ENCODE data around the gene SLC43A1.

Gene SLC43A1

DNA sequence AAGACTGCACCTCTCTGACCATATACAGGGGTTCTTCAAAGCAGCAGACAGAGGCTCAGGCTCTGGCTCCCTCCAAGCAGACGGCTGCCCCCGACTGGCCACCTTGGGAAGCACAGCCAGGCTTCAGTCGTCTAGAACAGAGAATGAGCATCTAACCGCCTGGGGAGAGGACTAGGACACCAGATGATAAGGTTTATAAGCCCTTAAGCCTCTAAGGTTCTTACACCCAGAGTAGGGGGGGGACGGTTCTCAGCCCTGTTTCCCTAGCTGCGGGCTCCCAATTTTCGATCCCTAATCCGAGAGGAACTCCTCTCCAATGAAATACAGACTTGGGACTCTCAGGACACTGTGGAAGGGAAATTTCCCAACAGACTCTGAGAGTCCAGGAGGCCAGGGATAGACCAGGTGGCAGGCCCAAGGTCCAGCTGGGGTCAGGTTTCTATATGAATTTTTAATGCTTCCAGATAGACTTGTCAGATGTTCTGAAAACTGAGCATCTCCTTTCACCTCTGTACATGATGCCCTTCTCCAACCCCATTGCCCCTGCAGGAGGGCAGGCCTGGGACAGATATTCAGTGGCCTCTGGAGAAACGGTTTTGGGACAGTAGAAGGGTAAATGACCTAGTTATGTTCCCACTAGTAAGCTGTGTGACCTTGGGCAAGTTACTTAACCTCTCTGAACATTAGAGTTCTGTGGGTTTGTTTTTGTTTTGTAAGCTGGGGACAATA, 34.9 kb downstream of the SLC43A1 start:
- in situ Hi-C loops (cut with MboI; ENCODE audit: low sequenced_read_pairs): no loop called here

- in situ Hi-C loops (cut with MboI; ENCODE audit: low sequenced_read_pairs): no loop called here
Measured at GRCh38 chr11:57479911-57480310, 35.6 kb downstream of the SLC43A1 start.

DNA sequence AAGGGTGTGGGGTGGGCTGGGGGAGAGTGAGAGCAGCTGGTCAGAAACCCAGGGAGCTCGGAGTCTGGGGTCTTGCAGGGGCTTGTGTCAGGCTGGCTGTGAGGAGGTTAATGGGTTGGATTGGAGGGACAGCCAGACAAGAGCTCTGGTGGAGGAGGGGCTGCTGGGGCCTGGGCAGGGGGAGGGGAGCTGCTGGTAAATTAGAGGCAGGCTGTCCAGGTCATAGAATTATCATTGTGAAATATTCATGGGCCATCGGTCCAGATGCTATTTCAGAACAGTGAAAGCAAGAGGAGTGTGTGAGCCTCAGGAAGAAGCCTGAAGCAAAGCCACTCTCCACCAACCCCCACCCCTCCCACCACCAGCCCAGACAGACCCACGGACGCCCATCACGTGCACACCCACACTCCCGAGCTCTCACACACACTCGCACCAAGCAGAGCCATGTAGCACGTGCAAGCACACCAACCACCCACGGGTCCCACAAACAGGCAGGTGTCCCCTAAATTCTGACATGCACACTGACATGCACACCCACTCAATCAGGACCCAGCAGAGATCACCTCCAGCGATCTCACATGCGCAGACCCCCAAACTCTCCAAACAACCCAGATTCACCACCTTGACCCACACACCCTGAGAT, 36.4 kb downstream of the SLC43A1 start:
- in situ Hi-C loops (cut with MboI; ENCODE audit: low sequenced_read_pairs): no loop called here

DNA sequence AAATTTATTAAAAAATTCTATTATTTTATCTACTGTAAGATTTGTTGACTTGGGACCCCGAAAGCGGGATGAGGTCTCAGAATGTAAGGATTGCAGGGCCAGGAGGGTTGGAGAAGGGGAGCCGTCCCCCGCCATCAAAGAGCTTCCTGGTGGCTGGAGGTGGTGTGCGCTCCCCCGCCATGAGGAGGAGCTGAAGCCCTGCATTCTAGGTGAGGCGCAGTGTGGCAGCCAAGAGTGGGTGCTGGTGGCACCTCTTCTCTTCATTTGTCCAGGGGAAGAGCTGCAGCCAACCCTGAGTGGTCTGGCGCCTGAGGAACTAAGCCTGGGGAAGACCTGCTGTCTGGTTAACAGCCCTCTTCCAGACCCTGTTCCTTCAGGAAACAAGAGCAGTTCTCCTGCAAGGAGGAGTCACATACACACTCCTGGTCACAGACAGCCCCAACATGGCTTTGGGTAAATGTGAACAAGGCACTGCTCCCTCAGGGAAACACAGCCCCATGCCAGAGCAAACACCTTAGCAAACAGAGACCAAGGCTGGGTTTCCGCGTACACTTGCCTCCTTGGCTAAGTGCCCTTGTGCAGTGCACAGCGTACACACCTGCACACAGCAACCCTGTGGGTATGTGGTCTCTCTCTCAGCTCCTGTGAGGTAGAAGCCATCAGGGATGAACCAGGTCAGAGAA, 37.9 kb downstream of the SLC43A1 start:
- in situ Hi-C loops (cut with MboI; ENCODE audit: low sequenced_read_pairs): no loop called here

DNA sequence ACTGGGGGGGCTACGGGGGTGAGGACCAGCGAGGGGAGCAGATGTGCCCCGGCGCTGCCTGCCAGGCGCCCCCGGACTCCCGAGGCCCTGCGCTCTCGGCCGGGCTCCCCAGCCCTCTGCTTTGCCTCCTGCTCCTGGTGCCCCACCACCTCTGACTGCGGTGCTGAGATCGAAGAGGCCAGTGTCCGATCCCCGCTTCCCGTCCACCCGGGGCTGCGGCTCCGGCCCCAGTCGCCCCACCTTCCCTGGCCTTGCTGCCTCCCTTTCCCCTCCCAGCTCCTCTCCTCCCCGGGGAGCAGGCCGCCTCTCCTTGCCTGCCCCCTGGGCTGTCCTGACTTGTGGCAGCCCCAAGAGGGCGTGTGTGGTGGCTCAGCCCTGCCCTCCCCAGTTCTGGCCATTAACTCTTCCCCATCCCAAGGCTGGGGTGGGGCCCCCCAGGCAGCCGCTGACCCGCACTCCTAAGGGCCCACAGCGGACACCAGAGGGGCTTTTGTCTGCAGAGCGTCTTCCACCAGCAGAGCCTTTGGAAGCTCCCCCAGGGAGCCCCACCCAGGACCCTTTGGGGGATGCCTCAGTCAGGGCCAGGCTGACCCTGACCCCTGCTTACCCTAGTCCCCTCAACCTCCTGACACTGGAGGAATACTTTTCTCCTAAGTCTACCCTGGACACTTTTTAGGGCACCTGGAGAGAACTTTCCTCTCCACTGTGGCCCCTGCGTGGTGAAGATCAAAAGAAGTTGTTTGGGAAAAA, 38.6 kb downstream of the SLC43A1 start:
- in situ Hi-C loops (cut with MboI; ENCODE audit: low sequenced_read_pairs): no loop called here

DNA sequence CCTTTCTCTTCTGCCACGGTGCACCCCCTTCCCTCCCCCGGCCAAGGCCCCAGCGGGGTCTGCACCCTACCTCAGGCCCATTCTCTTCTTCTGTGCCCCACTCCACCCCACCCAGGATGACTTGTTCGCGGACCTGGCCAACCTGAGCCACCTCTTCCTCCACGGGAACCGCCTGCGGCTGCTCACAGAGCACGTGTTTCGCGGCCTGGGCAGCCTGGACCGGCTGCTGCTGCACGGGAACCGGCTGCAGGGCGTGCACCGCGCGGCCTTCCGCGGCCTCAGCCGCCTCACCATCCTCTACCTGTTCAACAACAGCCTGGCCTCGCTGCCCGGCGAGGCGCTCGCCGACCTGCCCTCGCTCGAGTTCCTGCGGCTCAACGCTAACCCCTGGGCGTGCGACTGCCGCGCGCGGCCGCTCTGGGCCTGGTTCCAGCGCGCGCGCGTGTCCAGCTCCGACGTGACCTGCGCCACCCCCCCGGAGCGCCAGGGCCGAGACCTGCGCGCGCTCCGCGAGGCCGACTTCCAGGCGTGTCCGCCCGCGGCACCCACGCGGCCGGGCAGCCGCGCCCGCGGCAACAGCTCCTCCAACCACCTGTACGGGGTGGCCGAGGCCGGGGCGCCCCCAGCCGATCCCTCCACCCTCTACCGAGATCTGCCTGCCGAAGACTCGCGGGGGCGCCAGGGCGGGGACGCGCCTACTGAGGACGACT, 39.3 kb downstream of the SLC43A1 start:
- in situ Hi-C loops (cut with MboI; ENCODE audit: low sequenced_read_pairs): no loop called here

DNA sequence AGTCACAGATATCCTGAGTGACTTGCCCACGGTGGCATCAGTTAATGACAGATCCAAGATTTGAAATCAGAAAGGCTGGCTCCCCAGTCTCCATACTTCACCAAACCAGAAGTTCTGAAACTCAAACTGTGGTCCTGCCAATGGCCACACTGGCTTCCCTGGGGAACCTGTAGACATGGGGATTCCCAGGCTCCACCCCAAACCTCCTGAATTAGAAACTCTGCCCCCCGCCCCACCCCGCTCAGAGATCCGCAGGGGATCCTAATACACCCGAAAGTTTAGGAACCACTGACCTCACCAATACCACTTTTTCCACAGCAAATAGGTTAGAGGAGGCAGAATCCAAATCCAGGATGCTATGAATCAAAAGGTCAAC, 39.8 kb downstream of the SLC43A1 start:
- in situ Hi-C loops (cut with MboI; ENCODE audit: low sequenced_read_pairs): no loop called here

DNA sequence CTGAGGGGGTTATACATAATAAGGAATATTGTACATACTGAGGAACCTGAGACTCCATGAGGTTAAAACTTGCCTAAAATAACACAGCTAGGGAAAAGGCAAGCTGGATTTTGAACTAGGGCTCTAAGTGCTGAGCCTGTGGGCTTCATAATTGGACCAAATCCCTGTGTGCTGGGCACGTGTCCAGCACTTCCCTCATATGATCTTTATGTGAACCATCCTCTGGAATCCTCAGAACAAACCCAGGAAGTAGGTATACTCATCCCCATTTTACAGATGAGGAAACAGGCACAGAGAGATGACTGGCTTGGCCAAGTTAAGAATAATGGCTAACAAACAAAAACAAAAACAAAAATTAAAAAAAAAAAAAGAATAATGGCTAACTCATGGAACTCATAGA, 40.3 kb downstream of the SLC43A1 start:
- in situ Hi-C loops (cut with MboI; ENCODE audit: low sequenced_read_pairs): no loop called here

- in situ Hi-C loops (cut with MboI; ENCODE audit: low sequenced_read_pairs): no loop called here
Measured at GRCh38 chr11:57474803-57475115, 40.7 kb downstream of the SLC43A1 start.

DNA sequence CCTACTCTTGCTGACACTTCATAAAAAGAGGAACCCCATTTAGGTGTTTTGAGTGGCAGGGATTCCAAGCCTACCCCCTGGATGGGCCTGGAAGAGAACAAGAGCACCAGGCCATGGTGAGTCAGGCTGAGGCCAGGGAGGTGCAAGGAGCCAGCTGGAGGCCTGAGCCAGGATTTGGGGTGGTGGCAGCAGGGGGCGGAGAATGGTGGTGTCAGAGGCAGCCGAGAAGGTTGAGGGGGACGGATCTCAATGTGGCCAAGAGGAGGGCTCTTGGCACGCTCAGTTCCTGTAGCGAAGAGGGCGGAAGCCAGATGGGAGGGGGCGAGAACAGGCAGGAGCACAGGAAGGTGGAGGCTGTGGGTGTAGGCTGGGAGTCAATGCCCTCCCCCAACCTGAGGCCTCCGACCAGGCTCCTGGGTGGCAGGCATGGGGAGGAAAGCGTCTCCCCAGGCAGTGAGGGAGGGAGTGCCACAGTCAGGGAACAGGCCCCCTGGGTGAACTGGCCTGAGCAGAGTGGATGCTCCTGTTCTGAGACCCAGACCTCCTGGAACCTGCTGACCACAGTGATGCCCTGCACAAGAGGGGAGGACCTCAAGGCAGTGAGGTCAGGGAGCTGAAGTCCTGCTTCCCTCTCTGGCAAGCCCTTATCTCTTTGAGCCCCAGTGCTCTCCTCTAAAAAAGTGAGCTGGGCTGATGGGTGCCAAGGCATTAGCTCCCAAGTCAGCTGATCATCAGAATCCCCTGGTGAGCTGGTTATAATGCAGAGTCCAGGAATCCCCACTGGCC, 41.3 kb downstream of the SLC43A1 start:
- in situ Hi-C loops (cut with MboI; ENCODE audit: low sequenced_read_pairs): no loop called here

GRCh38 chr11:57473285-57473841, 42.1 kb downstream of the SLC43A1 start:
- in situ Hi-C loops (cut with MboI; ENCODE audit: low sequenced_read_pairs): no loop called here

GRCh38 chr11:57471496-57471895, 44.0 kb downstream of the SLC43A1 start:
- in situ Hi-C loops (cut with MboI; ENCODE audit: low sequenced_read_pairs): no loop called here

GRCh38 chr11:57469268-57469667, 46.2 kb downstream of the SLC43A1 start:
- in situ Hi-C loops (cut with MboI; ENCODE audit: low sequenced_read_pairs): no loop called here

DNA sequence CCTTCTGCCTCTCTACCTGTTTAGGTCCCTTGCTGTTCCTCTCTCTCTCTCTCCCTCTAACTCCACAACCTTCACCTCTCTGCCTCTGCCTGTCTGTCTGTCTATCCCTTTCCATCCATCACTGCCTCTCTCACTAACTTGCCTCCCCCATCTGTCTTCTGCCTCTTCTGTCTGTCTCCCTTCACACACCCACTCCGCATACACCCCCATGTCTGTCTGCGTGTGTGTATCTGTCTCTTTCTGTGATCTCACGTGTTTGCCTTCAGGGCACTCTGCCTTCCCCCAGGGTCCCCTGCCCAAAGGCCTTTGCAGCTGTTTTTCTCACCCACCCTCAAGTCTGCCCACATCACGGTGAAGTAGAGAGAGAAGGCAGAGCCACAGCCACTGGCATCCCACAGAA, 47.2 kb downstream of the SLC43A1 start:
- in situ Hi-C loops (cut with MboI; ENCODE audit: low sequenced_read_pairs): no loop called here

- in situ Hi-C loops (cut with MboI; ENCODE audit: low sequenced_read_pairs): no loop called here
Measured at GRCh38 chr11:57467508-57468157, 47.9 kb downstream of the SLC43A1 start.

GRCh38 chr11:57466680-57467079, 48.8 kb downstream of the SLC43A1 start:
- in situ Hi-C loops (cut with MboI; ENCODE audit: low sequenced_read_pairs): no loop called here

GRCh38 chr11:57464539-57465181, 50.8 kb downstream of the SLC43A1 start:
- in situ Hi-C loops (cut with MboI; ENCODE audit: low sequenced_read_pairs): no loop called here

- in situ Hi-C loops (cut with MboI; ENCODE audit: low sequenced_read_pairs): no loop called here
Measured at GRCh38 chr11:57463671-57464538, 51.6 kb downstream of the SLC43A1 start.

All from HL-60/S4 treated with retinoic acid at 250 ng/mL for 4 days and 3 days (cell line).